GM21367 (cell line): Measurements from ENCODE around the gene H19.

Source experiments
- ATAC-seq: cut with Tn5 transposase; IDR thresholded peaks from one replicate; pipeline ENCODE4 v1.9.1; 2021; ENCODE audit not compliant: unreplicated experiment

H19 gene

DNA sequence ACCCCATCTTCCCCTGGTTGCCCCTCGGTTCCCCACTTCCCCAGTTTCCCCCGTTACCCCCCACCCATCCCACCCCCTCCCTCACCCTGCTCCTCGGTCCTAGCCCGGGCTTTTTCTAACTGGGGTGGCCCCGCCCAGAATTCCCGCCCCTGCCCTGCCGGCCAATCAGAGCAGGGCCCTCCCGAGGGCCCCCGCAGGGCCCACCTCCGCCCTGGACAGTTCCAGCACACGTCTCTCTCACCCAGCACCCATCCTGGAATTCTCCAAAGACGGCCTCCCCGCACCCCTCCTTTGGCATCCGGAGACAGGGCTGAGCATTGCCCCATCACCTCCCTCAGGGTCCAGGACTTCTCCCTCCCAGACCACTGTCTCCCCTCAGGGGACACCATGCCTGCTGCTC lies at the start of gene H19:
TSS of gene H19 (minus strand) at position 88 of the 400 bp plus-strand sequence.
- no peak for ATAC-seq

GRCh38 chr11:2041963-2042362 lies 44.3 kb upstream of the H19 start:
- no peak for ATAC-seq

DNA sequence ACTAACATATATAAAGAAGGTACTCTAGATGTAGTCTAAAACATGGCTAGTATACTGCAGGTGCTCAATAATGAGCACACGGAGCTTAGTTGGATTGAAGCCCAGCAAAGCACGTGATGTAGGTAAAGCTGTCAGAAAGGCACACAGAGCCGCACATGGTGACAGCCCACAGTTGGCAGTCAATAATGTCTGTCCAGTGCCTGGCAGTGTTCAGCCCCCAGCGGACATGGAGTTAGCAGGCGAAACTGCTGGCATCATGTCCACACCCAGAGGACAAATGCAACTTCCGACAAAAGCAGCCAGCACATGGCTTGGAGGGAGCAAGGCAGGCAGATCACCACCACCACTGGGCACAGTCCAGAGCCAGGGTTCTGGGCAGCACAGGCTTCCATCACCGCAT lies 43.5 kb upstream of the H19 start:
- no peak for ATAC-seq

GRCh38 chr11:2039198-2039759 lies 41.6 kb upstream of the H19 start:
- no peak for ATAC-seq

- no peak for ATAC-seq
These were observed 39.3 kb upstream of the H19 start for GRCh38 chr11:2036863-2037486.

- no peak for ATAC-seq
These were observed 37.7 kb upstream of the H19 start for GRCh38 chr11:2035382-2035781.

DNA sequence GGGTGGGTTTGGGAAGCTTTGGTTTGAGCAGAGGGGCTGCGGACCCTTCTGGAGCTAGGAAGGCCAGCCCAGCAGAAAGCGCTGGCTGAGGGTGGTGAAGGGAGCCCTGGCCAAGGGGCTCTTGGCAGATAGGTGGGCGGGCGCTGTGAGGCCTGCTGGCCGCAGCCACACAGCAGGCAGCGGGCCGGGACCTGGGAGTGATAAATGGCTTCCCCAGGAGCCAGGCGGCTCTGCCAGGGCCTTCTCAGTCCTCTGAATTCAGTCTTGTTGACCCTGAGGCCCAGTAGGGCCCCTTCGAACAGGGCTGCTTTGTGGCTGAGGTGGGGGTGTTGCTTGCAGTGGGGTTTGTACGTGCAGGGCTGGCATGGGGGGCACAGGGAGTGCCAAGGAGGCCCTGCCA lies 33.4 kb upstream of the H19 start:
- ATAC-seq: no peak

- ATAC-seq: no peak
These were observed 30.1 kb upstream of the H19 start for GRCh38 chr11:2027708-2028107.

DNA sequence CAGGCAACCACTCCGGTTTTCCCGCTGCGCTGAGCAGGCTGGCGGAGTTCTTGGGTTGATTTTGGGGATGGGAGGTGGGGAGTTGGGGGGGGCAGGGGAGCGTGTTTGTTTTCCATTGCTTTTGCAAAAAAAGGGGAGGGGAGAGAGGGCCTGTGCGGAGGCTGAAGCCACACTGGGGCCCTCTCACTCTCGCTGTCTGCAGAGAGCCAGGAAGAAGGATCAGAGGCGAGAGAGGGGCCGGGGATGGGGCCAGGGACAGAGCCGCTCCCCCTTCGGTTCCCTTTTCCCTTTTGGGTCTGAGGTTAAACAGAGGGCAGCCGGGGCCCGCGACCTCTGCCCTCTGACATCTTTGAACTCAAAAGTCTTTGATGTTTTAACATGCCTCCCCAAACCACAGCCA lies 17.4 kb upstream of the H19 start:
- ATAC-seq: no peak

DNA sequence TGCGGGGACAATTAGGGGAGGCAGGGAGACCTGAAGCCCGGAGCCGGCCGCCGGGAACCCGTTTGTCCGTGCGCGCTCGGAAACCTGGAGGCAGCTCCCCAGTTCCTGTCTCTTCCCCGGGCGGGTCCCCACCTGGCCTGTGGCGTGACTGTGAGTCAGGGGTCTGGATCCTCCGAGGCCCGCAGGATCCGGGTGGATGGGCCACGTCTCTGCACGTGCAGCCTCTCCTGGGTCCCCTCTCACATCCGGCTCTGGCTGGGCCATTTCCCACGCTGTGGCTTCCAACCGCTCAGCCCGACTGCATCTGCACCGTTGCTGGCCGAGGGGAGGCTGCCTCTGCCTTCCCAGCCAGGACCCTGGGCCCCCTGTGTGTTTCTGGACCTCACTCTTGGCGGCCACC lies 14.8 kb upstream of the H19 start:
- no peak for ATAC-seq

GRCh38 chr11:2004466-2004865 lies 6.8 kb upstream of the H19 start:
- no peak for ATAC-seq

DNA sequence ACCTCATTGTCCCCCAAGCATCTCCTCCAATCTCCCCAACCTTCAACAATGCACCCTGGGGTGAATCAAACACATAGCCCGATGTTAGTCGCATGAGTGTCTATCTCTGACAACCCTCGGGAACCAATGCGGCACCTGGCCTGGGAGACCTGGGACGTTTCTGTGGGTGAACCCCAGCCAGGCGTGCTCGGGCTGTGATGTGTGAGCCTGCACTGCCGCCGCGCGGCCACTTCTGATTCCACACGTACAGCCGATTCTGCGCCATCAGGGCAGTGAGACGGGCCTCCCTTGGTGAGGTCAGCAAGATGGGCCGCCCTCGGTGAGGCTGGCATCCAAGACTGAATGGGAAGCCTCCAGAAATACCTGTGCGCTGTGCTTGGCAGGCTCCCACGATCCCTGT lies 5.2 kb upstream of the H19 start:
- no peak for ATAC-seq

DNA sequence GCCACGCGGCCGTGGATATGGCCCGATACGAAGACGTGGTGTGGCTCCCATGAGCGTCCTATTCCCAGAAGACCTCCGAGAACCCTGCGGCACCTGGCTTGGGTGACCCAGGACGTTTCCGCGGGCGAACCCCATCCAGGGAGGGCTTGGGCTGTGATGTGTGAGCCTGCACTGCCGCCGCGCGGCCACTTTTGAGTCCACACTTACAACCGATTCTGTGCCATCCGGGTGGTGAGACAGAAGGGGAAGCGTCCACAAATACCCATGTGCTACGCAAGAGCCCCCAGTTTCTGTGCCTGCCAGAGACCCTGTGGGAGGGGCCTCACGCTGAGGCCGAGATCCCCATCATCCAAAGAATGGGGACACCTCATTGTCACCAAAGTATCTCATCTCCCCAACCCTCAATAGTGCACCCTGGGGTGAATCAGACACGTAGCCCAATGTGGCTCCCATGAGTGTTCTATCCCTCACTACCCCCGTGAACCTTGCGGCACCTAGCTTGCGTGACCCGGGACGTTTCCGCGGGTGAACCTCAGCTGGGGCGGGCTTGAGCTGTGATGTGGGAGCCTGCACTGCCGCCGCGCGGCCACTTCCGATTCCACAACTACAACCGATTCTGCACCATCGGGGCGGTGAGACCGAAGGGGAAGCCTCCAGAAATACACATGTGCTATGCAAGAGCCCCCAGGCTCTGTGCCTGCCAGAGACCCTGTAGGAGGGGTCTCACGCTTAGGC lies 4.6 kb upstream of the H19 start:
- no peak for ATAC-seq

GRCh38 chr11:1998861-1999260 lies 1.2 kb upstream of the H19 start:
- ATAC-seq: no peak

DNA sequence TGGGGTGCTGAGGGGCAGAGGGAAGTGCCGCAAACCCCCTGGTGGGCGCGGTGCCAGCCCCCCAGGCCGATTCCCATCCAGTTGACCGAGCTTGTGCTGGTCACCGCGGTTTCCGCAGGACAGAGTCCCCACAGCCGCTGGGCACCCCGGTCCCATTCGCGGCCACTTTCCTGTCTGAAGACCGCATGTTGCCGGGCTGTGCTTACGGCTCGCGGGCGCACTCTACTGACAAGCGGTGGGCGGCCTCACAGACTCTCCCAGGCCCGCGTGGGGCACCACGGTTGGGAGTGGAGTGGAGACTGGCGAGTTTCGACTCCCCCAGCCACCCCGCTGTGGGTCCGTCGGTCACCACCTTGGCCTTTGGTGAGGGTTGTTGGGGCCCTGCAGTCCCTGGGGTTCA lies 648 bp upstream of the H19 start:
- no peak for ATAC-seq

DNA sequence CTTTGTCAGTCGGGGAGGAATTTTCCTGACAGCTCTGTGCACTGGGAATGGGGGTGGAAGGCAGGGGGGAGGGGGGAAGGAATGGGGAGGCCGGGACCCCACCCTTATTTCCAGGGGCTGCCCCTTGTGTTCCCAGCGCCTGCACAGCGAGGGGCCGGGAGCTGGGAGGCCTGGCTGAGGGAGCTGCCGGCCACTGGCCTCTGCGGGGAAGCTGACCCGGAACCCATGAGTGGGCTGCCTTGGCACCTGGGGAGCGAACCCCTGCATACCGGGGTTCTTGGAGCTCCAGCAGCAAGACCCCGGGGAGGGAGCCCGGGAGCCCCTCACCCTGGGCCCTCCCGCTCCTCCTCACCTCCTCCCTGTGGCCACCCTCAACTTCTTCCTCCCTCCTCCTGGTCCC lies 3.5 kb downstream of the H19 start:
- ATAC-seq: no peak

DNA sequence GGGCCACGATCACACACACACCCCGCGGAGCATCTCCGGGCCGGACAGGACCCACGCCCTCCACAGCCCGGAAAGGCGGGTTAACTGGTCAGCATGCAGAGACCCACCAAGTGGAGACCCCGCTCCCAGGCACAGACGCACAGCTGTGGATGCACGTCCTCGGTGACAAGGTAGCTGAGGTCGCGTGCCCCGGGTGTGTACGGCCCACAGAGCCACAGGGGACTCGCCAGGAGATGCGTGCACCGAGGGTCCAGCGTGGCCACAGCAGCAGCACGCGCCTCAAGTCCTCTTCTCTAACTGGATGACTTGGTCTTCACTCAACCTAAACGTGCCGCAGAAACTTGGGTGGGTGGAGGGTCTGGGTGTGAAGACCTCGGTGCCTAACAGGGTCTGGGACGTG lies 5.5 kb downstream of the H19 start:
- no peak for ATAC-seq

GRCh38 chr11:1990872-1991578 lies 6.6 kb downstream of the H19 start:
- no peak for ATAC-seq

DNA sequence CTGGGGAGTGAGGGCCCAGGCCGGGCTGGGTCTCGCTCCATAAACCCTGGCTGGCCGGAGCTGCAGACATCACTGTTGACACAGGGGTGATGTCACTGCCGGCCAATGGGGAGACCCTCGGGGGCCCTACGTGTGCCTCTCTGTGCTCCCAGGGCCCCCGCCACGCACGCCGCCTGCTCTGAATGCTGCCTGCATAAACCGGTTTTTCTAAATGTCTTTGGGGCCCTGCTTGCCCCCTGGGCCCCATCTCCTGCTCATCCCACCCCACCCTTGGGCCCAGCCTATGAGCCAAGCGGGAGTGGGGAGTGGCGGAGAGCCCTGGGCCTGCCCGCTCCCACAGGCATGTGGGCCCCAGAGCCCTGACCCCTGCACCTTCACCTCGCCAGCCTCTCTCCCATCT lies 7.7 kb downstream of the H19 start:
- no peak for ATAC-seq

- ATAC-seq: no peak
These were observed 8.8 kb downstream of the H19 start for GRCh38 chr11:1988667-1989317.

GRCh38 chr11:1988174-1988573 lies 9.5 kb downstream of the H19 start:
- no peak for ATAC-seq

DNA sequence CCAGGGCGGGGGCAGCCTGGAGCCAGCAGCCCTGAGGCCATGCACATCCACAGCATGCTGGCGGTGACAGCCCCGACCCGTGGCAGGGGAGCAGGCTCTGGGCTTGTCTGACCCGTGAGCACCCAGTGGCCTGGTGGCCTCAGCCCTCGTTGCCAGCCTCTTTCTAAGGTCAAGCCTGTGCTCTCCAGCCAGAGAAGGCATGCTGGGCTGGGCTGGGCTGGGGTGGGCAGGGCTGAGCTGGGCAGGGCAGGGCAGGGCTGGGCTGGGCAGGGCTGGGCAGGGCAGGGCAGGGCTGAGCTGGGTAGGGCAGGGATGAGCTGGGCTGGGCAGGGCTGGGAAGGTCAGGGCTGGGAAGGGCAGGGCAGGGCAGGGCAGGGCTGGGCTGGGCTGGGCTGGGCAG lies 10.6 kb downstream of the H19 start:
- no peak for ATAC-seq
